Smooth muscle cell (in vitro differentiated cells): ENCODE measurements around the gene PUM1. TPM values are rescaled to one million over a fixed set of nuclear protein-coding genes. Genes with fewer than 3 reads are reported as not detected.

Experiments
- DNase-seq: peaks from one replicate; lab custom pipeline; 2025; ENCODE audit not compliant: unreplicated experiment; lab: John Stamatoyannopoulos, UW
- H2AFZ ChIP-seq: fragments of 200-600 bp; sonication (generic); 2 replicates; pipeline ENCODE4 v1.6.0; 2016; ENCODE audit warnings: antibody characterized with exemption, low read depth, mild to moderate bottlenecking
- H3F3A ChIP-seq: fragments of 200-600 bp; sonication (generic); 2 replicates; pipeline ENCODE4 v1.6.0; 2017; ENCODE audit warnings: antibody characterized with exemption, low read depth
- H3K27ac ChIP-seq: fragments of 200-600 bp; sonication (generic); 2 replicates; pipeline ENCODE4 v1.5.1; 2016; ENCODE audit warnings: low read depth, mild to moderate bottlenecking
- H3K27me3 ChIP-seq: fragments of 200-600 bp; sonication (generic); 2 replicates; pipeline ENCODE4 v1.6.1; 2016; ENCODE audit warnings: low read depth, mild to moderate bottlenecking
- H3K36me3 ChIP-seq: fragments of 200-600 bp; sonication (generic); 2 replicates; pipeline ENCODE4 v1.5.1; 2016; ENCODE audit warnings: low read depth
- H3K4me1 ChIP-seq: fragments of 200-600 bp; sonication (generic); 2 replicates; pipeline ENCODE4 v1.5.1; 2016; ENCODE audit warnings: low read depth
- H3K4me2 ChIP-seq: fragments of 200-600 bp; sonication (generic); 2 replicates; pipeline ENCODE4 v1.6.0; 2016; ENCODE audit warnings: mild to moderate bottlenecking
- H3K4me3 ChIP-seq: fragments of 200-600 bp; sonication (generic); 2 replicates; pipeline ENCODE4 v1.5.1; 2016; ENCODE audit warnings: mild to moderate bottlenecking
- H3K79me2 ChIP-seq: fragments of 200-600 bp; sonication (generic); 2 replicates; pipeline ENCODE4 v1.6.0; 2016; ENCODE audit warnings: low read depth, mild to moderate bottlenecking
- H3K9ac ChIP-seq: fragments of 200-600 bp; sonication (generic); 2 replicates; pipeline ENCODE4 v1.6.0; 2016; ENCODE audit warnings: low read depth
- H3K9me3 ChIP-seq: fragments of 200-600 bp; sonication (generic); replicated peaks from 2 replicates; pipeline ENCODE4 v1.5.1; 2016; ENCODE audit warnings: low read depth
- H4K20me1 ChIP-seq: fragments of 200-600 bp; sonication (generic); 2 replicates; pipeline ENCODE4 v1.6.0; 2016; ENCODE audit warnings: low read depth
- CTCF ChIP-seq: fragments of 200-600 bp; sonication (generic); IDR thresholded peaks from 2 replicates; pipeline ENCODE4 v1.5.1; 2017; ENCODE audit warnings: borderline replicate concordance, mild to moderate bottlenecking, antibody characterized with exemption; ENCODE audit not compliant: insufficient read depth, poor library complexity, severe bottlenecking
- WGBS: methylation state at CpG from one replicate; pipeline ENCODE4 v1.1.7; 2016; ENCODE audit warnings: low lambda C conversion rate; 5-methylcytosine and 5-hydroxymethylcytosine counted together
- polyA plus RNA-seq: library from polyadenylated mRNA; unstranded; fragments of >200 nt; fragmentation: Nextera tagmentation; extraction: Ambion mirVana; gene quantifications from 2 replicates; pipeline ENCODE4 v1.2.1, GENCODE V29; 2016
- total RNA-seq: library from RNA; depleted of rRNA; stranded (reverse); fragments of >200 nt; gene quantifications from 2 replicates; pipeline ENCODE4 v1.2.3, GENCODE V29; 2014

PUM1 gene
- total and polyA plus RNA-seq, 2 experiments from 2014 or later: 49.0 to 78.2 TPM

DNA sequence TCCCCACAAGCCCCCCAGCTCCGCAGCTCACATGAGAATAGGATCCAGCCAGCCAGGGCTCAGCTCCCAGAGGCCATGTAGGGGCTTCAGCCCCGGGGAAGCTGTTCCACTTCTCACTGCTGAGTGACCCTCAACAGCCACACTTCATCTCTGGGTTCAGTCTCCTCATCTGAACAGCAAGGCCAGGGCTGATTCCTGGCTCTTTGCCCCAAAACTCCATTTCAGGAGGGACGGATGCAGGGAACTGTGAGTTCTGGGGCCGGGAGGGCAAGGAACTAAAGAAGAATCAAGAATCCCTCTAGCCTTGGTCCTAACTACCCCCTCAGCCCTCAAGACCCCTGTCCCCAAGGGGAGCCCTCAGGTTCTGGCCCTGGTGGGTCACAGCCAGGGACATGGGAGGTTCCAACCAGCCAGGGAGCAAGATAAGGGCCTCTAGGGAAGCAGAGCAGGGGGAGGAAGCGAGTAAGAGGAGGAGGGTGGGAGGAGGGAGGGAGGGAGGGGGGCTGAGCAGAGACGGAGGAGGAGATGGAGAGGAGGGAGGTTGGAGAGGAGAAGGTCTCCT is 170.1 kb downstream of the PUM1 start:
- H4K20me1 ChIP-seq: peaks cover 86% of the 10 kb centered on the region
- no peak overlapping the region for H3K4me3 ChIP-seq
- peaks cover 39% of the 10 kb centered on the region for H3K79me2 ChIP-seq
- DNase-seq: no peak
- no peak overlapping the region for H3K4me2 ChIP-seq
- TF ChIP-seq CTCF: no peak
- H2AFZ ChIP-seq: no peak overlapping the region
- no peak overlapping the region for H3K9ac ChIP-seq
- WGBS: 93% methylated on average over 4 of the region's 6 CpGs
- no peak overlapping the region for H3K27ac ChIP-seq
- H3K9me3 ChIP-seq: no peaks in the 10 kb centered on the region
- no peaks in the 10 kb centered on the region for H3K36me3 ChIP-seq
- no peaks in the 10 kb centered on the region for H3K27me3 ChIP-seq
- H3F3A ChIP-seq: peaks cover 10% of the 10 kb centered on the region
- H3K4me1 ChIP-seq: peaks cover 25% of the 10 kb centered on the region

DNA sequence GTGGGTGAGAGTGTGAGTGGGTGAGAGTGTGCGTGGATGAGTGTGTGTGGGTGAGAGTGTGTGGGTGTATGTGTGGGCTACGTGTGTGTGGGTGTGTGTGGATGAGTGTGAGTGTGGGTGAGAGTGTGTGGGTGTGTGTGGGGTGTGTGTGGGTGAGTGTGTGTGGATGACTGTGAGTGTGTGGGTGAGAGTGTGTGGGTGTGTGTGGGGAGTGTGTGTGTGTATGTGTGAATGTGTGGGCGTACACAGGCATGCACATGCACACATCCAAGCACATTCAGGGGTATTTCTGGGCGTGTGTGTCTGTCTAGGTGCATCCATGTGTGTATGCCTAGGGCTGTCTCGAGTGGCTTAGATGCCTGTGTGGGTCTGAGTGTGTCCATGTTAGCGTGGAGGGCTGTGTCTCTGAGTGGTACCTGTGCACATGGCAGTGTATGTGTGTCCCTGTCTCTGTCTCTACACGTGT is 171.0 kb downstream of the PUM1 start:
- no peak overlapping the region for H3K9ac ChIP-seq
- no peak for TF ChIP-seq CTCF
- no peaks in the 10 kb centered on the region for H3K36me3 ChIP-seq
- WGBS: 83% methylated on average over 4 of the region's 7 CpGs
- no peak overlapping the region for H3K4me3 ChIP-seq
- no peaks in the 10 kb centered on the region for H3K9me3 ChIP-seq
- peaks cover 80% of the 10 kb centered on the region for H4K20me1 ChIP-seq
- no peaks in the 10 kb centered on the region for H3K27me3 ChIP-seq
- H3K79me2 ChIP-seq: peaks cover 38% of the 10 kb centered on the region
- DNase-seq: no peak
- no peak overlapping the region for H2AFZ ChIP-seq
- no peak overlapping the region for H3K4me2 ChIP-seq
- H3F3A ChIP-seq: peaks cover 10% of the 10 kb centered on the region
- no peak overlapping the region for H3K27ac ChIP-seq
- H3K4me1 ChIP-seq: peaks cover 25% of the 10 kb centered on the region

DNA sequence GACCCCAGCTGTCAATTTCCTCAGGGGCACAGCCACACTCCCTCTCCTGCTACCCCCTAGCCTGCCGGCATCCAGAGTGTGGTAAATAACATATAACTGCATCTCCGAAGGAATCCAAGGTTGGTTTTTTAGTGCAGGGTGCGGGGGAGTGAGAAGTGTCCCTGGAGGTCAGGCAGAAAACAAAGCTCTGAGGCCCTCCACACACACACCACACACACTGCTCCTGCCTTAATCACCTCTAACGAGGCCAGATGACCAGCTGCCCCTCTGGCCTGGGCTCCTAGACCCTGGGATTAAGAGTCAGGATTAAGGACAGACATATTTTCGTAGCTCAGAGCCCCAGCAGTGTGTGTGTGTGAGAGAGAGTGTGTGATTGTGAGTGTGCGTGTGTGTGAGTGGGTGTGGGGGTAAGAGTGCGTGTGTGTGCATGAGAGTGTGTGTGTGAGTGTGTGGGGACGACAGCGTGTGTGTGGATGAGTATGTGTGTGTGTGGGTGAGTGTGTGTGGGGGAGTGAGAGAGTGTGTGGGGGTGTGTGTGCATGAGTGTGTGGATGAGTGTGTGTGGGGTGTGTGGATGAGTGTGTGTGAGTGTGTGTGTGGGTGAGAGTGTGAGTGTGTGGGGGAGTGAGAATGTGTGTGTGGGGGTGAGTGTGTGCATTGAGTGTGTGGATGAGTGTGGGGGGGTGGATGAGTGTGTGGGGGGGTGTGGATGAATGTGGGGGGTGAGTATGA is 171.6 kb downstream of the PUM1 start:
- no peak for DNase-seq
- Histone ChIP-seq H2AFZ (no peak overlapping the region), H3K79me2 (peaks cover 33% of the 10 kb centered on the region), H3K9me3 (no peaks in the 10 kb centered on the region), H3K27me3 (no peaks in the 10 kb centered on the region), H3K4me2 (peak overlapping the region; percentile 20), H3K9ac (no peak overlapping the region), H4K20me1 (peaks cover 74% of the 10 kb centered on the region), H3K4me1 (peaks cover 25% of the 10 kb centered on the region), H3K4me3 (no peak overlapping the region), H3K27ac (no peak overlapping the region), H3F3A (peaks cover 10% of the 10 kb centered on the region), H3K36me3 (no peaks in the 10 kb centered on the region)
- TF ChIP-seq CTCF: no peak
- 42% methylated on average over 9 of the region's 9 CpGs for WGBS

GRCh38 chr1:30892671-30893073 is 172.8 kb downstream of the PUM1 start:
- no peaks in the 10 kb centered on the region for H3K27me3 ChIP-seq
- DNase-seq: no peak
- no peaks in the 10 kb centered on the region for H3K9me3 ChIP-seq
- no peak overlapping the region for H3K9ac ChIP-seq
- no peak overlapping the region for H3K4me2 ChIP-seq
- H4K20me1 ChIP-seq: peaks cover 61% of the 10 kb centered on the region
- peaks cover 31% of the 10 kb centered on the region for H3K4me1 ChIP-seq
- H3K4me3 ChIP-seq: no peak overlapping the region
- peaks cover 10% of the 10 kb centered on the region for H3F3A ChIP-seq
- H3K79me2 ChIP-seq: peaks cover 24% of the 10 kb centered on the region
- TF ChIP-seq CTCF: no peak
- H3K27ac ChIP-seq: no peak overlapping the region
- 84% methylated on average over 6 of the region's 6 CpGs for WGBS
- no peak overlapping the region for H2AFZ ChIP-seq
- no peaks in the 10 kb centered on the region for H3K36me3 ChIP-seq
